ENCODE data around the gene NEXN. TPM values are rescaled to one million over a fixed set of nuclear protein-coding genes. Genes with fewer than 3 reads are reported as not detected.

NEXN gene
- 0.24 and 0.31 TPM in 2 replicates for total RNA-seq

- no peak for DNase-seq (ENCODE audit: low spot score)
- H3K27ac Mint-ChIP-seq, result no peak within 1 kb of the TSS
- H3K4me3 Mint-ChIP-seq, result peak within 1 kb of the TSS; percentile 55
- H3K9me3 Mint-ChIP-seq, result no peaks in the 10 kb centered on the region
- H3K4me1 Mint-ChIP-seq (ENCODE audit: low read depth), result peaks cover 5% of the 10 kb centered on the region
- H3K36me3 Mint-ChIP-seq (ENCODE audit: low read depth), result peaks cover 2% of the 10 kb centered on the region
- peaks cover 28% of the 10 kb centered on the region for H3K27me3 Mint-ChIP-seq (ENCODE audit: insufficient read depth)
- intact Hi-C loops (cut with micrococcal nuclease), result no loop called here
These were observed at the start of gene NEXN for GRCh38 chr1:77888081-77888780. Gene NEXN, plus strand, starts transcription at chr1:77888624. Its CDS starts 27,483 bp downstream, at chr1:77916107.

- no peak for DNase-seq (ENCODE audit: low spot score)
- Mint-ChIP-seq H3K9me3 (no peaks in the 10 kb centered on the region), H3K27ac (peak overlapping the region; percentile 56), H3K36me3 (ENCODE audit: low read depth) (peaks cover 12% of the 10 kb centered on the region), H3K4me3 (no peak overlapping the region), H3K4me1 (ENCODE audit: low read depth) (no peaks in the 10 kb centered on the region), H3K27me3 (ENCODE audit: insufficient read depth) (no peaks in the 10 kb centered on the region)
- intact Hi-C loops (cut with micrococcal nuclease), result no loop called here
These were observed 46.9 kb upstream of the NEXN start for GRCh38 chr1:77841574-77841973.

- intact Hi-C loops (cut with micrococcal nuclease), result no loop called here
- no peak overlapping the region for H3K4me3 Mint-ChIP-seq
- no peak overlapping the region for H3K27ac Mint-ChIP-seq
- no peak for DNase-seq (ENCODE audit: low spot score)
- H3K9me3 Mint-ChIP-seq, result no peaks in the 10 kb centered on the region
- peaks cover 17% of the 10 kb centered on the region for H3K36me3 Mint-ChIP-seq (ENCODE audit: low read depth)
- no peaks in the 10 kb centered on the region for H3K27me3 Mint-ChIP-seq (ENCODE audit: insufficient read depth)
- H3K4me1 Mint-ChIP-seq (ENCODE audit: low read depth), result no peaks in the 10 kb centered on the region
These were observed 42.5 kb upstream of the NEXN start for GRCh38 chr1:77845951-77846350.

GRCh38 chr1:77846966-77847365 lies 41.5 kb upstream of the NEXN start:
- Mint-ChIP-seq H3K27me3 (ENCODE audit: insufficient read depth) (no peaks in the 10 kb centered on the region), H3K9me3 (no peaks in the 10 kb centered on the region), H3K4me3 (no peak overlapping the region), H3K36me3 (ENCODE audit: low read depth) (peaks cover 15% of the 10 kb centered on the region), H3K27ac (no peak overlapping the region), H3K4me1 (ENCODE audit: low read depth) (no peaks in the 10 kb centered on the region)
- DNase-seq (ENCODE audit: low spot score), result no peak
- intact Hi-C loops (cut with micrococcal nuclease), result no loop called here

GRCh38 chr1:77847621-77848080 lies 40.8 kb upstream of the NEXN start:
- Mint-ChIP-seq H3K4me1 (ENCODE audit: low read depth) (no peaks in the 10 kb centered on the region), H3K4me3 (no peak overlapping the region), H3K9me3 (no peaks in the 10 kb centered on the region), H3K27me3 (ENCODE audit: insufficient read depth) (no peaks in the 10 kb centered on the region), H3K36me3 (ENCODE audit: low read depth) (peaks cover 13% of the 10 kb centered on the region), H3K27ac (no peak overlapping the region)
- DNase-seq (ENCODE audit: low spot score), result no peak
- intact Hi-C loops (cut with micrococcal nuclease), result no loop called here

GRCh38 chr1:77850082-77850481 lies 38.3 kb upstream of the NEXN start:
- Mint-ChIP-seq H3K27ac (no peak overlapping the region), H3K27me3 (ENCODE audit: insufficient read depth) (no peaks in the 10 kb centered on the region), H3K4me1 (ENCODE audit: low read depth) (no peaks in the 10 kb centered on the region), H3K9me3 (peaks cover 6% of the 10 kb centered on the region), H3K4me3 (no peak overlapping the region), H3K36me3 (ENCODE audit: low read depth) (peaks cover 15% of the 10 kb centered on the region)
- no peak for DNase-seq (ENCODE audit: low spot score)
- intact Hi-C loops (cut with micrococcal nuclease), result no loop called here

GRCh38 chr1:77857552-77857951 lies 30.9 kb upstream of the NEXN start:
- peaks cover 28% of the 10 kb centered on the region for H3K36me3 Mint-ChIP-seq (ENCODE audit: low read depth)
- no peaks in the 10 kb centered on the region for H3K27me3 Mint-ChIP-seq (ENCODE audit: insufficient read depth)
- no peak for DNase-seq (ENCODE audit: low spot score)
- H3K27ac Mint-ChIP-seq, result no peak overlapping the region
- no peak overlapping the region for H3K4me3 Mint-ChIP-seq
- intact Hi-C loops (cut with micrococcal nuclease), result no loop called here
- H3K9me3 Mint-ChIP-seq, result peaks cover 27% of the 10 kb centered on the region
- H3K4me1 Mint-ChIP-seq (ENCODE audit: low read depth), result no peaks in the 10 kb centered on the region

- intact Hi-C loops (cut with micrococcal nuclease), result no loop called here
These were observed 29.7 kb upstream of the NEXN start for GRCh38 chr1:77858725-77859124.

GRCh38 chr1:77859248-77859647 lies 29.2 kb upstream of the NEXN start:
- Mint-ChIP-seq H3K27ac (no peak overlapping the region), H3K4me3 (no peak overlapping the region)

More at GRCh38 chr1:77858725-77859124, 29.7 kb upstream of the NEXN start:
- no peaks in the 10 kb centered on the region for H3K4me1 Mint-ChIP-seq (ENCODE audit: low read depth)
- DNase-seq (ENCODE audit: low spot score), result no peak
- H3K27ac Mint-ChIP-seq, result no peak overlapping the region
- peaks cover 29% of the 10 kb centered on the region for H3K36me3 Mint-ChIP-seq (ENCODE audit: low read depth)
- H3K27me3 Mint-ChIP-seq (ENCODE audit: insufficient read depth), result no peaks in the 10 kb centered on the region
- no peak overlapping the region for H3K4me3 Mint-ChIP-seq
- peaks cover 27% of the 10 kb centered on the region for H3K9me3 Mint-ChIP-seq

GRCh38 chr1:77866296-77866695 lies 22.1 kb upstream of the NEXN start:
- Mint-ChIP-seq H3K4me1 (ENCODE audit: low read depth) (no peaks in the 10 kb centered on the region), H3K36me3 (ENCODE audit: low read depth) (peaks cover 11% of the 10 kb centered on the region), H3K4me3 (no peak overlapping the region), H3K27ac (no peak overlapping the region), H3K27me3 (ENCODE audit: insufficient read depth) (no peaks in the 10 kb centered on the region), H3K9me3 (no peaks in the 10 kb centered on the region)
- intact Hi-C loops (cut with micrococcal nuclease), result no loop called here
- no peak for DNase-seq (ENCODE audit: low spot score)

More at GRCh38 chr1:77859248-77859647, 29.2 kb upstream of the NEXN start:
- intact Hi-C loops (cut with micrococcal nuclease), result no loop called here
- Mint-ChIP-seq H3K9me3 (peaks cover 27% of the 10 kb centered on the region), H3K27me3 (ENCODE audit: insufficient read depth) (no peaks in the 10 kb centered on the region), H3K4me1 (ENCODE audit: low read depth) (no peaks in the 10 kb centered on the region), H3K36me3 (ENCODE audit: low read depth) (peaks cover 24% of the 10 kb centered on the region)
- no peak for DNase-seq (ENCODE audit: low spot score)

GRCh38 chr1:77872645-77873044 lies 15.8 kb upstream of the NEXN start:
- Mint-ChIP-seq H3K27ac (no peak overlapping the region), H3K27me3 (ENCODE audit: insufficient read depth) (no peaks in the 10 kb centered on the region), H3K36me3 (ENCODE audit: low read depth) (peaks cover 6% of the 10 kb centered on the region), H3K4me1 (ENCODE audit: low read depth) (no peaks in the 10 kb centered on the region), H3K4me3 (no peak overlapping the region), H3K9me3 (no peaks in the 10 kb centered on the region)
- no peak for DNase-seq (ENCODE audit: low spot score)
- intact Hi-C loops (cut with micrococcal nuclease), result no loop called here

- Mint-ChIP-seq H3K9me3 (no peaks in the 10 kb centered on the region), H3K27ac (no peak overlapping the region)
- intact Hi-C loops (cut with micrococcal nuclease), result no loop called here
These were observed 15.0 kb upstream of the NEXN start for GRCh38 chr1:77873461-77873860.

GRCh38 chr1:77874804-77875445 lies 13.5 kb upstream of the NEXN start:
- Mint-ChIP-seq H3K9me3 (no peaks in the 10 kb centered on the region), H3K27ac (no peak overlapping the region), H3K4me1 (ENCODE audit: low read depth) (no peaks in the 10 kb centered on the region), H3K4me3 (no peak overlapping the region), H3K36me3 (ENCODE audit: low read depth) (peaks cover 5% of the 10 kb centered on the region), H3K27me3 (ENCODE audit: insufficient read depth) (no peaks in the 10 kb centered on the region)
- DNase-seq (ENCODE audit: low spot score), result no peak
- intact Hi-C loops (cut with micrococcal nuclease), result no loop called here

More at GRCh38 chr1:77873461-77873860, 15.0 kb upstream of the NEXN start:
- H3K4me1 Mint-ChIP-seq (ENCODE audit: low read depth), result no peaks in the 10 kb centered on the region
- no peak for DNase-seq (ENCODE audit: low spot score)
- H3K27me3 Mint-ChIP-seq (ENCODE audit: insufficient read depth), result no peaks in the 10 kb centered on the region
- peaks cover 6% of the 10 kb centered on the region for H3K36me3 Mint-ChIP-seq (ENCODE audit: low read depth)
- H3K4me3 Mint-ChIP-seq, result no peak overlapping the region

Measured in activated T-helper 1 cell treated with anti-CD3 and anti-CD28 coated beads, Interleukin-12 subunit alpha, Interleukin-12 subunit beta, Interleukin-2, Interleukin-4 antibody, amounts not matched to agents 30 ng/mL and 10 ng/mL and 1 ng/mL, durations not matched to agents 14 hours and 24 hours and 36 hours (primary cell).